ENCODE data around the gene MRPL50. TPM values are rescaled to one million over a fixed set of nuclear protein-coding genes. Genes with fewer than 3 reads are reported as not detected.
A peak's percentile ranks its signal among the peaks of the same experiment; 100 is the strongest.

MRPL50 gene
- total RNA-seq, 4 donors from 2014 or later: 4.4 to 13.9 (median 11.8) TPM

- TF ChIP-seq, protein P1, sequence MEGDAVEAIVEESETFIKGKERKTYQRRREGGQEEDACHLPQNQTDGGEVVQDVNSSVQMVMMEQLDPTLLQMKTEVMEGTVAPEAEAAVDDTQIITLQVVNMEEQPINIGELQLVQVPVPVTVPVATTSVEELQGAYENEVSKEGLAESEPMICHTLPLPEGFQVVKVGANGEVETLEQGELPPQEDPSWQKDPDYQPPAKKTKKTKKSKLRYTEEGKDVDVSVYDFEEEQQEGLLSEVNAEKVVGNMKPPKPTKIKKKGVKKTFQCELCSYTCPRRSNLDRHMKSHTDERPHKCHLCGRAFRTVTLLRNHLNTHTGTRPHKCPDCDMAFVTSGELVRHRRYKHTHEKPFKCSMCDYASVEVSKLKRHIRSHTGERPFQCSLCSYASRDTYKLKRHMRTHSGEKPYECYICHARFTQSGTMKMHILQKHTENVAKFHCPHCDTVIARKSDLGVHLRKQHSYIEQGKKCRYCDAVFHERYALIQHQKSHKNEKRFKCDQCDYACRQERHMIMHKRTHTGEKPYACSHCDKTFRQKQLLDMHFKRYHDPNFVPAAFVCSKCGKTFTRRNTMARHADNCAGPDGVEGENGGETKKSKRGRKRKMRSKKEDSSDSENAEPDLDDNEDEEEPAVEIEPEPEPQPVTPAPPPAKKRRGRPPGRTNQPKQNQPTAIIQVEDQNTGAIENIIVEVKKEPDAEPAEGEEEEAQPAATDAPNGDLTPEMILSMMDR (IDR thresholded peaks at IDR 0.05): no peak
- TF ChIP-seq POLR2A (IDR thresholded peaks at IDR 0.05): no peak
- H3K9me3 ChIP-seq: peaks cover 2 to 72% (median 53%) of the 10 kb centered on the region in 3 donors
- no peak overlapping the region for H3K27ac ChIP-seq
- no peak for DNase-seq
- H3K27me3 ChIP-seq: no peaks in the 10 kb centered on the region
- no peak overlapping the region for H3K4me3 ChIP-seq
- no peaks in the 10 kb centered on the region for H3K36me3 ChIP-seq
- intact Hi-C loops (cut with DNase I): no loop called here
- H3K4me1 ChIP-seq: no peaks in the 10 kb centered on the region
Observed at GRCh38 chr9:101414839-101415238, 16.4 kb upstream of the MRPL50 start.

- DNase-seq: no peak
- Histone ChIP-seq H3K27ac (no peak overlapping the region), H3K4me3 (peak overlapping the region in 1 of 4 donors; percentile 24), H3K4me1 (no peaks in the 10 kb centered on the region), H3K9me3 (peaks cover 10 to 98% (median 97%) of the 10 kb centered on the region in 3 donors), H3K27me3 (no peaks in the 10 kb centered on the region), H3K36me3 (peaks cover 24 to 56% (median 29%) of the 10 kb centered on the region in 3 donors)
- TF ChIP-seq, protein P1 (IDR thresholded peaks at IDR 0.05): no peak
- TF ChIP-seq POLR2A (IDR thresholded peaks at IDR 0.05): no peak
- intact Hi-C loops (cut with DNase I): no loop called here
- WGBS, 2 donors: 92 to 100% methylated on average over 2 to 4 of the region's 4 CpGs
Observed at GRCh38 chr9:101409079-101409477, 10.7 kb upstream of the MRPL50 start.

DNA sequence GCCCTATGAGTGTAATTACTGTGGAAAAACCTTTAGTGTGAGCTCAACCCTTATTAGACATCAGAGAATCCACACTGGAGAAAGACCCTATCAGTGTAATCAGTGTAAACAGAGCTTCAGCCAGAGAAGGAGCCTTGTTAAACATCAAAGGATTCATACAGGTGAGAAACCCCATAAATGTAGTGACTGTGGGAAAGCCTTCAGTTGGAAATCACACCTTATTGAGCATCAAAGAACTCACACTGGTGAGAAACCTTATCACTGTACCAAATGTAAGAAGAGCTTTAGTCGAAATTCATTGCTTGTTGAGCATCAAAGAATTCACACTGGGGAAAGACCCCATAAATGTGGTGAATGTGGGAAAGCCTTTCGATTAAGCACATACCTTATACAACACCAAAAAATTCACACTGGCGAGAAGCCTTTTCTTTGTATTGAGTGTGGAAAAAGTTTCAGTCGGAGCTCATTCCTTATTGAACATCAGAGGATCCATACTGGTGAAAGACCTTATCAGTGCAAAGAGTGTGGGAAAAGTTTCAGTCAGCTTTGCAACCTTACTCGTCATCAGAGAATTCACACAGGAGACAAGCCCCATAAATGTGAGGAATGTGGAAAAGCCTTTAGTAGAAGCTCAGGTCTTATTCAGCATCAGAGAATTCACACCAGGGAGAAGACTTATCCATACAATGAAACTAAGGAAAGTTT, 10.1 kb upstream of the MRPL50 start:
- Histone ChIP-seq H3K4me3 (peak overlapping the region in 1 of 4 donors; percentile 24), H3K9me3 (peaks cover 10 to 98% (median 98%) of the 10 kb centered on the region in 3 donors), H3K27me3 (no peaks in the 10 kb centered on the region), H3K27ac (no peak overlapping the region), H3K36me3 (peaks cover 24 to 61% (median 34%) of the 10 kb centered on the region in 3 donors), H3K4me1 (no peaks in the 10 kb centered on the region)
- 91 to 98% methylated on average over 5 of the region's 5 CpGs for WGBS, 2 donors
- intact Hi-C loops (cut with DNase I): no loop called here
- TF ChIP-seq, protein P1 (IDR thresholded peaks at IDR 0.05): no peak
- TF ChIP-seq POLR2A (IDR thresholded peaks at IDR 0.05): no peak
- DNase-seq: no peak

- Histone ChIP-seq H3K4me3 (no peak overlapping the region), H3K9me3 (peaks cover 0 to 66% (median 50%) of the 10 kb centered on the region in 3 donors), H3K27ac (no peak overlapping the region), H3K27me3 (peaks cover 0 to 3% (median 0%) of the 10 kb centered on the region in 4 donors), H3K36me3 (peaks cover 42 to 89% (median 43%) of the 10 kb centered on the region in 3 donors), H3K4me1 (peaks cover 7 to 22% (median 12%) of the 10 kb centered on the region in 3 donors)
- intact Hi-C loops (cut with DNase I): no loop called here
- no peak for DNase-seq
- TF ChIP-seq POLR2A (IDR thresholded peaks at IDR 0.05): no peak
- TF ChIP-seq, protein P1 (IDR thresholded peaks at IDR 0.05): no peak
- 92 to 93% methylated on average over 9 of the region's 9 CpGs for WGBS, 2 donors
Observed at GRCh38 chr9:101403516-101404285, 5.3 kb upstream of the MRPL50 start.

DNA sequence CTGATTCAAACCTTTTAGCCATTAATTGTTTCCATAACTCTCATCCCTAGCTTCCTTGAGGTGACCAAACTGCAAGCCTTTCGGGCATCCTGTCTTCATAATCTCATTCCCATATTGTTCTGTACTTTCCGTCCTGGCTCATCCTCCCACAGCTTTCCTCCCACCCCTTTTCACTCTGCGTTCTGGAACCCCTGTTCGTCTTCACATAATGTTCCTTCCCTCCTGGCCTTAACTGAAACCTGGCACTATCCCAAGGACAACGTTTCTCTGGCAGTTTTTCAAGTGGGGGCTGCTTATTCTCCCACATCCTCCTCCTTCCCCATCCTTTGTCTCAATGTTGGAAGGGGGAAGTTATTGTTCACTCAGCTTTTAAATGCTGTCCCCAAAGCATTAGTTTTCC, 1.7 kb upstream of the MRPL50 start:
- H3K27ac ChIP-seq: no peak overlapping the region
- DNase-seq: no peak
- H3K36me3 ChIP-seq: peaks cover 22 to 69% (median 23%) of the 10 kb centered on the region in 3 donors
- peaks cover 0 to 3% (median 0%) of the 10 kb centered on the region in 4 donors for H3K27me3 ChIP-seq
- WGBS, 2 donors: 40 to 43% methylated on average over 5 of the region's 5 CpGs
- H3K9me3 ChIP-seq: peaks cover 0 to 30% (median 15%) of the 10 kb centered on the region in 3 donors
- TF ChIP-seq POLR2A (IDR thresholded peaks at IDR 0.05): no peak
- TF ChIP-seq, protein P1 (IDR thresholded peaks at IDR 0.05): no peak
- intact Hi-C loops (cut with DNase I): no loop called here
- H3K4me1 ChIP-seq: peaks cover 12 to 43% (median 17%) of the 10 kb centered on the region in 3 donors
- H3K4me3 ChIP-seq: peak overlapping the region in 2 of 4 donors; percentile 64 to 84
